Renal pelvis (tissue), 4 donors: Measurements from ENCODE around the gene OVAAL. TPM values are rescaled to one million over a fixed set of nuclear protein-coding genes. Genes with fewer than 3 reads are reported as not detected.
A peak's percentile ranks its signal among the peaks of the same experiment; 100 is the strongest.

Experiments used
- DNase-seq: peaks from one replicate; pipeline ENCODE4 v3.0.0-alpha.2; 2013
- polyA plus RNA-seq, 3 donors: library from polyadenylated mRNA; unstranded; fragments of 120-200 nt; gene quantifications; one replicate each; pipeline ENCODE4 v1.2.1, GENCODE V29; 2013; ENCODE audit not compliant: insufficient read length in 3 of 3

The OVAAL gene
- polyA plus RNA-seq, 3 donors = not detected

DNA sequence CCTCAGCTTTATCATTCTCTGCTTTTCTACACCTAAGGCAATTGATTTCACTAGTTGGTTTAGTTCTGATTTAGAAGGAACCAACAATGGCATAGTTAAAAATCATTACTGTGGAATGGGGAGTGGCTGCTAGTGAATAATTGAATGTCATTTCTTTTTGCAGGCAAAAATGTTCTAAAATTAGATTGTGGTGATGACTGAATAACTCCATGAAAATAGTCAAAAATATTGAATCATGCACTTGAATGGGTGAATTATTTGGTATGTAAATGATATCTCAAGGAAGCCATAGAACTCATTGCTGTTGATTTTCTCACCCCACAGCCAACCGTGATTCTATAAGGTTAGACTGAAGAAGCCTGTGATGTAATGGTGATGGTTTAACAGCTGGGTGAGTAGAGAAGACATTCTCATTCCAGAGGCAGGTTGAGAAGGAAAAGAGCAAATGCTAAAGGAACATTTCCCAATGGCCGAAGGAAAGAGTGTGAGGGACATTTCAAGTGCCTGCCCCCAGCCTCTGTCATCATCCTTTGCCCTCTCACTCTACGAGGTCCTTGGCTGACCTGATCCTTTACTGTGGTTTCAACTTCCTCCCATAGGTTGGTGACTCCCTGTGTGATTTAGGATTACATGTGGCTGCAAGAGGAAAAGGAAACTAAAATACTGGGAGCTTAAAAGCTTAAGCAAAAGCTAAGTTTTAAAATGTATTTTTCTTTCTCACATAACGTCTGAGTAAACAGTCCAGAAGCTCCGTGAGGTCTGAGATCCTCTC is 12.5 kb downstream of the OVAAL start:
- DNase-seq = no peak

DNA sequence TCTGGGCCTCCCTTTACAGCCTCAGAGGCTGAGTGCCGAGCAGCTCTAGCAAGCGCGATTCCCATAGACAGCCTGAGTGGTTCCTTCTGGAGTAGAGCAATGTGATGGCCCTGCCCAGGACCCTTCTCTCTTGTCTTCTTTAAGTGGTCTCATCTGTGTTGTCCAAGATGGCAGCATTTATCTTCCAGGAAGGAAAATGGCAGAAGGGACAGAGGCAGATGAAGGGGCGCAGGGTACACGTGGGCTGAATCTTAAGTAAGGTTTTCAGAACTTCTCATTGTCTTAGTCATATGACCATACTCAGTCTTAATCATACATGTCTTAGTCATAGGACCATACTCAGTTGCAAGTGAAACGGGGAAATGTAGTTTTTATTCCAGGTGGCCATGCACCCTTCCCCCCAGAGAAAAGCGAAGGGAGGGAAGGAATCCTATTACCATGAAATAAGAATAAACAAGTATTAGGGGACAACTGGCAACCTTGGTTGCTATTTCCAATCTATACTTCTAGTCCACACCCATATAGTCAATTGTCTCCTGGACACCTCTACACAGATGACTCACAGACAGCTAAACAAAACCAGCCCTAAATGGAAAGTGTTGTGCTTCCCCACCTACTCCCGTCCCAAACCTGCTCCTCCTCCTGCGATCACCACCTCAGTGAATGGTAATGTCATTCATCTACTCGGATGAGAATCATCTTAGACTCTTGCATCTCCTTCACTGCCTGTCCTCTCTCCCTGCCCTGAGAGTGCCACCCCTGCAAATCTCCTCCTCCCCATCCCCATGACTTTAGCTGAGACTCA is 13.3 kb downstream of the OVAAL start:
- no peak for DNase-seq

DNA sequence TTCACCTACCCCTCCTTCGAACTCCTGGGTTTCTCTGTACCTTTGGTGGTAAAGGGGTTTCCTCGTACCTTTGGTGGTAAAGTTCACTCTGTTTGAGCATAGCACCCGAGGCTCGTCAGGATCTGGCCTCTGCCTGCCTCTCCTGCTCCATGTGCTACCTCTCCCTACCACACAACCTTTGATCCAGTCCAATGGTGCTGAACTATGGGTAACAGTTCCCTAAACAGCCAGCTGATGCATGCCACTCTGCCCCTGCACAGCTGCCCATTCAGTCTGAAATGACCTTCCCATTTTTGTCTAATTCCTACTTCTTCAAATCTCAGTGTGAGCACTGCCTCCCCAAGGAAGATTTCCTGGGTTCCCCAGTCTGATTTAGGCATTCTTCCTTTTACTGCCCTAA is 14.0 kb downstream of the OVAAL start:
- no peak for DNase-seq

DNA sequence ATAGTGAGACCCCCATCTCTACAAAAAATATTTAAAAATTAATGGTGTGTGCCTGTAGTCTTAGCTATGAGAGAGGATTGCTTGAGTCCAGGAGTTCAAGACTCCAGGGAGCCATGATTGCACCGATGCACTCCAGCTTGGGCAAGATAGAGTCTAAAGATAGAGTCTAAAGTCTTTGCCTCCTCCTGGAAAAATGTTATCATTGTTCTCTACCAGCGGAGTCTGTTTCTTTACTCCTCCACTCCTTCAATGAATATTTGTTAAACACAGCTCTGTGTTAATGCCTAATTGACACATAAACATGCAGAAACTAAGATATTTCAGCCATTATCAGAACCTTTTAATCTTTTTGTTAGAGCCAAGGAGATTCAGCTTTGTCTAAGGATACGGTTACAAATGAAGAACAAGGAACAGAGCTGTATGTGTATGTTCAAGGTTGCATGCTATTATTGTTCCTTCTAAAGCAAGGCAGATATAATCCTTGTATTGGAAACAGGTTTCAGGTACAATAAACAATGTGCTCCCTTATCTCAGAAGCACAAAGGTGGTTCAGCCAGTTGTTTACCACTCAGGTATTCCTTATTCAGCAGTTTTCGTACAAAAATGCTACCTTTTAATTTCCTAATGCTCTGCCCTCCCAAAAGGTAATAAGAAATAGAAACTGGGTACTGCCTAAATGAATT is 15.4 kb downstream of the OVAAL start:
- no peak for DNase-seq

DNA sequence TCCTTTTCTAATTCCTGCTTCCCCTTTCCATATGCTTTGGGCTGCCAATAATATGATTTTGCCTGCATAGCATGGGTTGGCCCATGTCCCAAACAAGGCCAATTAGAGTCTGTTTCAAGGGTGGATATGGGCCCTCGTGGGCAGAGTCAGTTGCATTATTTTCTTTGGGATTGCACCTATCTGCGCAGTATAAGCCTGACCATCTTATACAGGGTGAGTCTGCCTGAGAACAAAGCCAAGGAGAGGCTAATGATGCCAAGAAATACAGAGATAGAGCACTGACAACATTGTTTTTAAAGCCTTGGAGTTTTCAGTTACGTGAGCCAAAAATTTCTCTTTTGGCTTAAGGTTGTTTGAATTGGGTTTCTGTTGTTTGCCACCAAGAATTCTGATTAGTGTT is 18.6 kb downstream of the OVAAL start:
- DNase-seq = no peak

DNA sequence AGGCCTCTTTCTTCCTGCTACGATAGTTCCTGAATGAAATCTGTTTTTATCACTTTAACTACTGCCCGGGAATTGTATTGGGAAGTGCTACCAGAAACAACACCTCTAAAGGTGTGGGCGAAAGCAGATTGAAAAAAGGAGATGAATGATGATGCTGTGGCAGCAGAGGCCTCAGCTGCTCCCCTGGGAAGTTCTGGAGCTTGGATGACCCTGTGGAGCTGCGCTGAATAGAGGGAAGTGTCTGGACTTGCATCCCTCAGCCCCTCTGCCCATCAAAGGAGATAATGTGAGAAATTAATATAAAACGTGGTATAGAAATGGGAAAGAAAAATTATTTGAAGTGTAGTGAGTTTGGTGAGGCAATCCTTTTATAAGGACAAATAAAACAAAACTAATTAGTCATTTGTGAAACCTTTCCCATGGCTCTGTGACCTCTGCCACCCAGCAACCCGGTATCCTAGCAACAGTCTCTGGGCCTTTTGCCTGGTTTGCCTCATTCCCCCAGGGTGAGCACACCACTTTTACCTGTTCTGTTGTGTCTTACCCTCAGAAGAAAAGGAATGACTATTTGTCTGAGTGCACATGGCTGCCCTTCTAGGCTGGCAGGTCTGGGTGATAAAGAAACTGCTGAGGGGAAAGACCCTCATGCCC is 21.3 kb downstream of the OVAAL start:
- peak; percentile 27 for DNase-seq

DNA sequence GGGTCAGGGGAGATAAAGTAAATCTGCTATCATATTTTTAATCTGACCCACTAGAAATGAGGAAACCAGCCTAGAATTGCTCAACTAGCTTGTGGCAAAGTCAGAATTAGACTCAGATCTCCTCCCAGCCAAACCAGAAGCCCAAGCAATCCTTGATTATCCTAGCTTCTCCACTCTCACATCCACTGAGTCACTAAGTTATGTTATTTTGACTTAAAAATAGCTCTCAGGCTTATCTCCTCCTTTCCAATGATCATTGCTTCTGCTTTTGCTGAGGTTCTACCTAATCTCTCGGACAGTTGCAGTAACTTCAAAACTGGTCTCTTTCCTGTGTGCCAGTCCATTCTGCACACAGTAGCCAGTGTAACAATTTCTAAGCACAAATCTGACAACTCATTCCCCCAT is 22.9 kb downstream of the OVAAL start:
- DNase-seq = no peak

DNA sequence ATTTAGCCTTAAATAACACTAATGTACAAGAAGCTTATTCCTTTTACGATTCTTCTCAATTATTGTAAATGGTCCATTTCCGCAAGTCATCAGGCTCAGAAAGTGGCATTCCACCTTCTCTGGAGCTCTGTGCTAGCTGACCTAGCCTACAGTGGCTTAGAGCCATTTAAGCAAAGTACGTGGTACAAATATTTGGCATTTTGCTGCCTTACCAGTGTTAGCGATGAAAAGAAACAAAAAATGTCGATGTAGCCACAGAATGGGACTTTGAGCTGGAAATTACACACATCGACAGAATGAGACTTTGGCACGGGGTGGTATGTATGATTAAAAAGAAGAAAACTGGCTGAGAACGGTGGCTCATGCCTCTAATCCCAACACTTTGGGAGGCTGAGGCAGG is 26.1 kb downstream of the OVAAL start:
- no peak for DNase-seq

DNA sequence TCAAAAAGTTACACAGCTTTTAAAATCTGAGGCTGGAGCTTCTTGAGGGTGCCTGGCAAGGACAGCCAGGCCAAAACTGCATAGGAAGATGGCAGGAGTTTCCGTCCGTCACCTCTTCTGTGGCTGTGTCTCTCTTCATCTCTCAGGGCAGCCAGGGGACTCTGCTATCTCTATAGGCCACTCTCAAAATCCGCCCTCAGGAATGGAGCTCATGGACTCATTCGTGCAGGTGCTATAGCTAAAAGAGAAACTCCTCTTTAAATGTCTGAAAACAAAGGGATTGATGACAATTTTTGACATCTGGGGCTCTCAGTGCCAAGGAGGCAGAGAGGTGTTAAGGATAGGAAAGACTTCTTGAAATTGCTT is 27.2 kb downstream of the OVAAL start:
- no peak for DNase-seq

DNA sequence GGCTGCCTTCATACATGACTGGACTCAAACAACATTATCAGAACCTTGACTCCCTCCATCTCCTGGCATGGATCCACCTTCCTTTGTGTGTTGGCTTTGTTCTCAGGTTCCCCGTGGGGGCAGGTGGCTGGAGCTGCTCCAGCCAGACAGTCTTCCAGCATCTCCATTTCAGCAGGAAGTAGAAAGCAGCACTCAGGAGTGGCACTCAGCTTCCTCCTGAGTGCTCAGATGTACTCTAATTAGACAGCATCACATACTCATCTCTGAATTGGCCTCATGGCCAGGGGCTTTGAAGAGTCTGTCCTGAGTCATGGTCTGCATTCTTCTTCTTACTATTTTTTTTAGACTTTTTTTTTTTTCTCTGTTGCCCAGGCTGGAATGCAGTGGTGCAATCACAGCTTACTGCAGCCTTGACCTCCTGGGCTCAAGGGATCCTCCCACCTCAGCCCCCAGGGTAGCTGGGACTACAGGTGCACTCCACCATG is 27.9 kb downstream of the OVAAL start:
- peak; percentile 54 for DNase-seq

DNA sequence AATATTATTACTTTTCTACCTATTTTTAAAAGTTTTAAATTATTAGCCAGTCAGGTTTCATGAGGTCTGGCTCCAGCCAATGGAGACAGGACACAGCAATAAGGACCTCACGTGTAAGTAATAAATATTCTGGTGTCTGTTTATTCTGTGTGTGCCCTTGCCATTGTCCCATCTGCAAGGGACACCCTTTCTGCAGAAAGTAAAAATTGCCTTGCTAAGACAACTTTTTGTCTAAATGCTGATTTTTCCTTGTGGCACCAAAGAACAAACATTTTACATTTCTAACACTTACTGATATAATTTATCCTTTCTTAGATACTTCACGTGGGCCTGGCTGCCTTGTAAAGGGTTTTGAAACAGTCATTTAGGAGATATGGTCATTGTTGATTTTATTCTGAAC is 29.4 kb downstream of the OVAAL start:
- no peak for DNase-seq

DNA sequence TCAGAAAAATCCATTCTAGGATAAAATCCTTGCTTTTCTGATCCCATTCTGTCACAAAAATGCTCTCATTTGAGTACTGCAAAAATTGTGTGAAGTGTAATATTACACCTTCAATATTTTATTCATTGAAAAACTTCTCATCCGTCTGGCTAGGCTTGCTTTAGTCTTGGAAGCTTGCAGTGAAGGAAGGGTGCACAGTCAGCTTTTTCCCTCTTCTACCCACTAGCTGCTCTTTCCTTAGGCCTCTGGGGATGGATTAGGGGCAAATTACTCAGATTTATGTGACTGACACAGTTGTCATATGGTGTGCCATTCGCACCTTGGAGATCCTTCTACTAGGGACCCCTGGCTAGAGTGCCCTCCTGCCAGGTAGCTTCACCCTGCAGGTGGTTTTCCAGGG is 32.1 kb downstream of the OVAAL start:
- DNase-seq = no peak

DNA sequence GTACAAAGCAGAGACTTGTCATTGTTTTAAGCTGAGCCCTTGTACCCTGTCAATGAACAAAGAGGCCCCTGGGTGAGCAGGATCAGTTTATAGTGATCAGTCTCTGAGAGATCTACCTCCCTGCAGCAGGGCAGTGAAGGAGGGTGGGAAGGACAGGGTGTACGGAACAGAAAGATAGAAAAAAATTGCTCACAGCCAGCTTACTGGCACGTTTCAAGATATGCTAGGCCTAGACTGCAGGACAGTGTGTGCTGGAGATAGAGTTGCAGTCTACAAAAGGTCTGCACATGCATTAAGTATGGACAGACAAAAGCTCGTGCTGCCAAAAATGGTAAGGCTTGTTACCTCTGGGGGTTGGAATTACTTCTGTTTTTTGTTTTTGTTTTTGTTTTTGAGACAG is 34.6 kb downstream of the OVAAL start:
- no peak for DNase-seq

DNA sequence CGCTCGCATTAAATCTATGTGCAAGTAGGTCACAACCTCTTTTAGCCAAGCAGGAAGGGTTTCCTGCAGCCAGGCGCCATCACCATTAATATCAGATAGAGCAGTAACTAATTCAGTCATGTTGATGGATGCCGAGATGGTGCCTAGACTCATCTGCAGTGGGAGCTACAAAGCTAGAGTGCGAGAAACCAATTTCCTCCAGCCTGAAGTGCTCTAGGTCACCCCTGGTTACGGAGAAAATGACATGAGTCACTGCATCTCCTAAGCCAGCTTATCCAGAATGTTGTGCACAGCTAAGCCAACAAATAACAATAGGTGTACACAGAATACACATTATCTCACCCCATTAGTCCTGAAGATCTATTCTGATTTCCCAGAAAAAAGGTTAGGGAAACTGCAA is 36.0 kb downstream of the OVAAL start:
- no peak for DNase-seq

DNA sequence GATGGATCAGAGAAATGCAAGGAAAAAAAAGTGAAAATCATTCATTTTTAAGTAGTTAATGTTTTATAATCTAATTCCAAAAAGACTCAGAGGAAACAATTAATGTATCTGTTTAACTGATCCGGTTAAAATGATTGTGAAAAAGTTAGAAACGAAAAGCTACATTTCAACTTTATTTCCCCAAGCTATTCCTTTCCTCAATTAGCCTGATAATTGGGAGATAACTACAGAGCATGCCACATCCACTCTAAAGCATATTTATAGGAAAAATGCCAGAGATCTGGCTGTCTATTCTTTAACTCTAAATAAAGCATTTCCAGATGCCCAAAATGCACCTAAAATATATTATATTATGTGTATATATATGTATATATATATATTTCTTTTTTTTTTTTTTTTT is 37.2 kb downstream of the OVAAL start:
- DNase-seq = no peak

DNA sequence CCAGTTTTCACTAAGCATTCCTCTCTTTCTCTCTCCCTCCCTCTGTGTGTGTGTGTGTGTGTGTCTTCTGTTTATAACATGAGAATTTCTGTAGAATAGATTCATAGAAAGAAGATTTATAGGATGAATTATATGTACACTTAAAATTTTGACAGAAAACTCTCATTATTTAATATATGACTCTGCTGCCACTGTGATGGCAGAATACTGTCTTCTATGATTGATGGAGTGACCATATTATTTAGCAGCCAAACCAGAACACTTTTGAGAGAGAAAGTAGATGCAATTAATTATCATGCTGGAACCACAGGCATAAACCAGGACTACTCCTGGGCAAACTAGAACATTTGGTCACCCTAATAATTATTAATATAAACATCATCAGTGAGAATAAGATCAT is 38.8 kb downstream of the OVAAL start:
- DNase-seq = no peak

DNA sequence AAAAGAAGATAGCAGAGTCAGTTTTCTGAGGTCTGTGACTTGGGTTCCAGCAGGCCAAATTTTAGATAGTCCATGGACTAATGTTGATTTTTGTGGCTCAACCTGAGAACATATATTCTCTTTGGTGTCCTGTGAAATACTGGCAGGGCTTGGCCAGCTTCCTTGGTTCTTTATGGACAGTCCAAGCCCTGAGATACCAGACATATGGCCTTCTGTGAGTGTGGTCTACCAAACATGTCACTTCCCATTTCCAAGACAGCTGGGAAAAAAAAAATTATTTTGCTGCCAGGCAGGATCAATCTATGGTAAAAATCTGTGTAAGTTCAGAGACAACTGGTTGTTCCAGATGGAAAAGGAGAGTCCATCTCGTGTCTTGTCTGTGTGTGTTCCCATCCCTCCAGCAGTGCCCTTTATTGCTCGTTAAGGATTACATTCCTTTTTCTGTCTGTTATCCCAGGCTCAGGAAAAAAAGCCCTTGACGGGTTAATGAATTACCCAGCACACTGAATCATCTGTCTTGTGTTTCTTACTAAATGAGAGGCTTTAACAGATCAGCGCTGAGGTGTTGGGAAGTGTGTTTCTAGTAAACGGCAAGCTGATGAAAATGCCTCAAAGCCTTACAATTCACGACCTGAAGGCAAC is 39.7 kb downstream of the OVAAL start:
- peak; percentile 68 for DNase-seq

DNA sequence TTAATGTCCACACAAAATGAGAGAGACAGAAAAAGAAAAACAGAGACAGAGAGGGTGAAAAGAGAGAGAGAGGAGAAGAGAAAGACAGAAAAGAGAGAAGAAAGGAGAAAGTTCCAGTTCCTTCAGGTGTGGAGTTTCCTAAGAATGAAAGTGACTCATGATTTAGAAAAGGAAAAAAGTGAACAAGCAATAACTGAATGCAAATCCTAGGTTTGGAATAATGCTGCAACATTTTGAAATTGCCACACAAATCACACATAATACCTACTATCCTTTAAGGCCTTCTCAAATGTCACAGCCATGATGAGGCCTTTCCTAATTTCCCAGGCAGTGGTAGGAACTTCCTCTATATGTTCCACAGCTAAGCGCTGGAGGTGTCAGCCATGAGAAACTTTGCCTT is 41.6 kb downstream of the OVAAL start:
- no peak for DNase-seq

DNA sequence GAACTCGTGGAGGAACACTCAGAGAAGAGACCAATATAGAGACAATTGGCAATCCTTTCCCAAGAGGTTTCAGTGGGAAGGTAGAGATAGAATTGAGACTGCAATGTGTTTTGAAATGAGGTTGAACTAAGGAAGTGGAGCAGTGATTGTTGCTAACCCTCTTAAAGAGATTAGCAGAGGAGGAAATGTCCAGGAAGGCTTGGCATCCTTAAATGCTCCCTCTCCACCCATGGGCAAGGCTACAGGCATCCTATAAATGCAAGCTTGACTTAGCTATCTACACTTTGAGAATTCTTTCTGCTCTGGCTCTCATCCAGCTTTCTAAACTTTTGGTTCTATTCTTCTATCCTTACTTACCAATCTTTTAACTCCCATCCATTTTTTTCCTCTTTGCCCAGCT is 42.7 kb downstream of the OVAAL start:
- no peak for DNase-seq

DNA sequence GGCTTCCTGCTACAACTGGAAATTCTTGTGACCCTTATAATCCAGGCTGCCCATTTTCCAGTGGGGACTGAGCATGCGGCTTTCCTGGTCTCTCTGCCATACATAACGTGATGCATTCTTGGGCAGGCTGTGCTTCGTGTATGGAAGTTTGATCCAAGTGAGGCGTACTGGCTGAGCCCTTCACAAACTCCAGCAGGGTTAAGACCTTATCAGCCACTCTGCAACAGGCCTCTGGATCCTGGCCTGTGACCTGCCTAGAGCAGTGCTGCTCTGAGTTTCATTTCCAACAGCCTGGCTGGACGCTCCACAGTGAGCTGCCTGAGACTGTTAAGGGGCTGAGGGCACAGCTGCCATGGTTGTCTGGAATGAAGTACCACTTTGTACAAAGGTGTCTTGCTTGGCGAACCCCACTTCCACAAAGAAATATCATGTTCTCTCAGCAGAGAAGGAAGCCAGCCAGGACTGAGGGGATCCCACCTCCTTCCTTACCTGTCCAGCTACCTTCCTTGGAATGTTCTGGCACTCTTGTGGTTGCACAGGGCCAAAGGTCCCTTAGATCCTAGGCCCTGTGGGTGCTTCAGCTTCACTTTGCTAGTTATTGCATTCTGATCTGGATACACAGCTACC is 44.6 kb downstream of the OVAAL start:
- no peak for DNase-seq

DNA sequence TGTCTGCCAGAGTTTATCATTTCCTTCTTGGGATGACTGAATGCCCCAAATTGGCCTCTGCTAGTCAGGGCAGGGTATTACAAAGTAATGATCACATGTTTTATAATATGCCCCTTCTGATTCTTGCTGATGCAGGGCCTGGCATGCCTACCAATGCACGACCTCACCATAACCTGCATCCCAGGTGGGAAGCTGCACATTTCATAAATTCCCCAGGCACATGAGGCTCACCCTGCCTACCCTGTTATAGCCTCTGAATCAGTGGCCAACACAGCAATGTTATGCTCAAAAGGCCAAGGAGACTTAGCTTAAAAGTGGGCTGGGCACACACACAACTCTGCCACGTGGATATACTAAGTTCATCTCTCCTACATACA is 45.1 kb downstream of the OVAAL start:
- no peak for DNase-seq
